AG04450 (cell line): ENCODE measurements around the gene SLCO6A1. TPM values are rescaled to one million over a fixed set of nuclear protein-coding genes. Genes with fewer than 3 reads are reported as not detected.

Experiments
- CTCF ChIA-PET: fragments of 300-600, 350-600 bp; formaldehyde crosslinking; extraction: SDS; loops from one replicate; lab custom pipeline; 2022; ENCODE audit warnings: antibody characterized with exemption, inconsistent platforms; lab: Charles Lee
- POLR2A ChIA-PET: fragments of 350-600 bp; formaldehyde crosslinking; extraction: SDS; loops from one replicate; lab custom pipeline; 2021; ENCODE audit warnings: antibody characterized with exemption, inconsistent platforms; lab: Yijun Ruan, JAX
- DNase-seq: peaks from one replicate; pipeline ENCODE4 v3.0.0-alpha.2; 2011; ENCODE audit warnings: low read depth, low spot score
- H3K27ac ChIP-seq: one replicate; pipeline ENCODE4 v1.5.1; 2012; ENCODE audit warnings: low read depth, low read length, control low read depth
- H3K27me3 ChIP-seq: one replicate; pipeline ENCODE4 v1.6.0; 2012; ENCODE audit warnings: low read length; ENCODE audit not compliant: control insufficient read depth, insufficient read depth
- H3K4me3 ChIP-seq: 2 replicates; pipeline ENCODE4 v1.5.1; 2011; ENCODE audit warnings: mild to moderate bottlenecking, low read depth, low read length, control low read depth
- H3K9me3 ChIP-seq: 2 replicates; pipeline ENCODE4 v1.5.1; 2012; ENCODE audit warnings: low read length; ENCODE audit not compliant: control insufficient read depth, insufficient read depth
- CTCF ChIP-seq: IDR thresholded peaks from 2 replicates; pipeline ENCODE4 v1.5.1; 2011; ENCODE audit warnings: low read depth, low read length, control low read depth, inconsistent platforms
- polyA plus RNA-seq: library from polyadenylated mRNA; depleted of rRNA; stranded (reverse); fragments of >200 nt; gene quantifications from 2 replicates; pipeline ENCODE4 v1.2.3, GENCODE V29; 2011; rRNA removed

SLCO6A1 gene
- polyA plus RNA-seq, 1 experiment = not detected

- H3K27me3 ChIP-seq = no peaks in the 10 kb centered on the region
- ChIA-PET POLR2A (no interaction called here), CTCF (no interaction called here)
- TF ChIP-seq CTCF = no peak
- H3K9me3 ChIP-seq = peaks cover 11% of the 10 kb centered on the region; the same call in 1 of the 2 replicates
- no peak for DNase-seq
- H3K4me3 ChIP-seq = no peak overlapping the region
- H3K27ac ChIP-seq = no peak overlapping the region
Observed at GRCh38 chr5:102375876-102376275, 122.9 kb downstream of the SLCO6A1 start.

- peaks cover 11% of the 10 kb centered on the region; the same call in 1 of the 2 replicates for H3K9me3 ChIP-seq
- H3K27me3 ChIP-seq = no peaks in the 10 kb centered on the region
- no peak for TF ChIP-seq CTCF
- CTCF ChIA-PET = no interaction called here
- no peak overlapping the region for H3K4me3 ChIP-seq
- POLR2A ChIA-PET = no interaction called here
- H3K27ac ChIP-seq = no peak overlapping the region
- no peak for DNase-seq
Observed at GRCh38 chr5:102375272-102375671, 123.5 kb downstream of the SLCO6A1 start.

DNA sequence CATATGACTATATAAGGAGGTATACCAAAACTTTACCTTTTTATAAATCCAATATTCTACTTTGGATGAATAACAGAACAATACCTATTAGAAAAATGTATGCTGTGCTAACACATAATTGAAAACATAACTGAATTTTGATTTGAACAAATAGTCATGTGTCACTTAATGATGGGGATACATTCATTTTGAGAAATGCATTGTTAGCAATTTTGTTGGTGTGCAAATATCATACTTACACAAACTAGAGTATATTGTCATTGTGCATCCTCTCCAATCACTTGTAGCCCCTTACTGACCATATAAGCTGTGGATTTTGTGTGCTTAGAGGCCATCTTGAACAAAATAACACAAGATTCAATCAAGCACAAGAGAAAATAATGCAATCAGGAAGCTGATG lies 130.4 kb downstream of the SLCO6A1 start:
- no peak overlapping the region for H3K4me3 ChIP-seq
- H3K27ac ChIP-seq = no peak overlapping the region
- ChIA-PET POLR2A (no interaction called here), CTCF (no interaction called here)
- H3K27me3 ChIP-seq = no peaks in the 10 kb centered on the region
- no peak for DNase-seq
- H3K9me3 ChIP-seq = 0 out of 2 replicates have a peak, but pooled peaks cover under 1% of the 10 kb centered on the region
- TF ChIP-seq CTCF = no peak

DNA sequence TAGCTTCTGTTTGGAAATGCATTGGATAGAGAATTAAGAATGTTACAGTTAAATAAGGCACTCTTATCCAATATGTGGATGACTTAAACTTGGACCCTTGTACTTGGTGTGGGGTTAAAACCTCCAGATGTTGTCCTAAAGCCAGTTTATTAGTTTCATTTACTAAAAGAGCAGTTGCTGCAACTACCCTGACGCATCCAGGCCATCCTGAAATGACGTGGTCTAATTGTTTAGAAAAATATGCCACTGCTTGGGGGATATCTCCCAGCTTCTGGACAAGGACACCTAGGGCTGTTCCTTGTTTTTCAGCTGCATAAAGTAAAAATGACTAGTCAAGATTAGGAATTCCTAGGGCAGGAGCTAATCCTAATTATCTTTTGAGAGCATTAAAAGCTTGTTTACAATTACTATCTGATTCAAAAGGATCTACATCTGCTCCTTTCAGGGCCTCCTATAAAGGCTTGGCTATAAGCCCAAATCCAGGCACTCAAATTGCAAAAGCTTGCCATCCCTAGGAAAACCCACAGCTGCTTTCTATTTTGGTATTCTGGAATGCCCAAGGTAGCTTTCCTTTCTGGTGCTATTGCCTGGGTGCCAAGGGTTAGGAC lies 157.0 kb downstream of the SLCO6A1 start:
- ChIA-PET CTCF (no interaction called here), POLR2A (no interaction called here)
- Histone ChIP-seq H3K9me3 (peaks cover 11% of the 10 kb centered on the region; the same call in 1 of the 2 replicates), H3K27me3 (no peaks in the 10 kb centered on the region), H3K27ac (no peak overlapping the region), H3K4me3 (no peak overlapping the region)
- no peak for TF ChIP-seq CTCF
- no peak for DNase-seq

DNA sequence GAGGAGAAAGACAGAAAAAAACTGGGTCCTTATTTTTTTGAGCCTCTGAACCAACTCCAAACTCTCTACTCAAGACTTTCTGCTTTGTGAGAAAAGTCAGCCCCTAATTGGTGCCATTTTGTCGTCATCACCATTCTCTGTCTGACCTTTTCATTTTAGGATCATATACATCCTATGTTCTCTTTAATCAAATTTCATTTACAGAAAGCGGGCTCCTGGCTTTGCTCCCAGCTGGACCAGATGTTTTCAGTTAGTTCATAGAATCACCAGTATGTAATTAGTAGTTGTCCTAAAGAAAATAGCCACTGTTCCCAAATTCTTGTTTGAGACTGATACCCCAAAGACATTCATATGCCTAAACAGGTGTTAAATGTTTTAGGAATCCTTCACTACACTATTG lies 174.1 kb downstream of the SLCO6A1 start:
- Histone ChIP-seq H3K27me3 (no peaks in the 10 kb centered on the region), H3K4me3 (no peak overlapping the region), H3K9me3 (peaks cover 15% of the 10 kb centered on the region), H3K27ac (no peak overlapping the region)
- no peak for TF ChIP-seq CTCF
- DNase-seq = no peak
- ChIA-PET POLR2A (no interaction called here), CTCF (no interaction called here)

Other genes with a start within 250 kb of the SLCO6A1 start
- gene SLCO4C1, start 202.7 kb downstream of the SLCO6A1 start, polyA plus RNA-seq = not detected in 2 replicates